NT2/D1 (cell line): ENCODE data around the gene CCNJL.
A peak's percentile ranks its signal among the peaks of the same experiment; 100 is the strongest.

ENCODE experiments used
- DNase-seq: peaks from one replicate; pipeline ENCODE4 v3.0.0-alpha.2; 2011; ENCODE audit warnings: low read depth, low spot score
- H3K27me3 ChIP-seq: 2 replicates; pipeline ENCODE4 v1.6.0; 2011; ENCODE audit warnings: mild to moderate bottlenecking; ENCODE audit not compliant: insufficient read length, insufficient read depth
- H3K36me3 ChIP-seq: 2 replicates; pipeline ENCODE4 v1.6.1; 2011; ENCODE audit warnings: mild to moderate bottlenecking, low read length, mixed read lengths; ENCODE audit not compliant: insufficient read depth, insufficient read length
- H3K4me1 ChIP-seq: 2 replicates; pipeline ENCODE4 v1.5.1; 2011; ENCODE audit not compliant: insufficient read depth, insufficient read length
- H3K4me3 ChIP-seq: 2 replicates; pipeline ENCODE4 v1.5.1; 2011; ENCODE audit warnings: low read depth; ENCODE audit not compliant: insufficient read length
- H3K9ac ChIP-seq: 2 replicates; pipeline ENCODE4 v1.6.0; 2011; ENCODE audit warnings: low read depth; ENCODE audit not compliant: insufficient read length
- H3K9me3 ChIP-seq: 2 replicates; pipeline ENCODE4 v1.5.1; 2011; ENCODE audit warnings: mild to moderate bottlenecking, low read length; ENCODE audit not compliant: insufficient read depth
- SUZ12 ChIP-seq: IDR thresholded peaks from 2 replicates; pipeline ENCODE4 v1.6.1; 2011; ENCODE audit not compliant: insufficient read length, insufficient read depth; ENCODE audit errors: extremely low read depth
- YY1 ChIP-seq: IDR thresholded peaks from 2 replicates; pipeline ENCODE4 v1.6.1; 2011; ENCODE audit not compliant: insufficient read length, insufficient read depth
- ZNF274 ChIP-seq: IDR thresholded peaks from 2 replicates; pipeline ENCODE4 v1.6.1; 2011; ENCODE audit warnings: mild to moderate bottlenecking, low read depth, low read length

CCNJL gene

DNA sequence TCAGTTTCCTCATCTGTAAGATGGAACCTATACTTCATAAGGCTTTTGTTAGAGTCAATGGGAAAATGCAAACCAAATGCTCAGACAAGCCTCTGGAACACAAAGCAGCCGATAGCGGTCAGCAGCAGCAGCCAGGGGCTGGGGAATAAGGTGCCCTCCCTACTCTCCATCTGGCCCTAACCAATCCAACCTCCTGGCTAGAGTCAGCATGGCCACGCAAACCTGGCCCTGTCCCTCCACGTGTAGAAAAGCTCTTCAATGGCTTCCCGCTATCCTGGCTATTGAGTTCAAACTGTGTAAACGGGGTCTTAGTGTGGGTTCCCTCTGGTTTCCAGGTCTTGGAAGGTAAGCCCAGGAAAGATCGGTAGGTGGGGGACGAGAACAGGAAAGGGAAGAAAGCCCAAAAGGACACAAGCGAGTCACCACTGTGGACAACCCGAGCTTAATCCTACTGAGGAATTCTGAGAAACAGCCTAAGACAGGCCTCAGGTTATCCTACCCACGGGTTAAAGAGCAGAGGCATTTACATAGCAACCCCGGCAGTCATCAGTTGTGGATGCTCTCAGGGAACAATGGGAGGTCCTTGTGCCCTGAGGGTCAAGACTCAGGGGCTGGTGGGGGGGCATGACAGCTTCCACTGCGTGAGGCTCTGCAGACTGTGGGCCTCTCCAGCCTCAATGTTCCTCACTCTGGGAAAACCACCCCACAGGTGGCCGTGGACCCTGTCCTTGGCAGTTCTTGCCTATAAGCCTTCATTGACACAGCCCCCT, 52.2 kb downstream of the CCNJL start:
- Histone ChIP-seq H3K9me3 (no peaks in the 10 kb centered on the region), H3K4me1 (peaks cover 24% of the 10 kb centered on the region), H3K27me3 (no peaks in the 10 kb centered on the region), H3K4me3 (no peak overlapping the region), H3K36me3 (peaks cover 16% of the 10 kb centered on the region), H3K9ac (no peak overlapping the region)
- TF ChIP-seq ZNF274 (no peak), SUZ12 (no peak), YY1 (no peak)
- no peak for DNase-seq

DNA sequence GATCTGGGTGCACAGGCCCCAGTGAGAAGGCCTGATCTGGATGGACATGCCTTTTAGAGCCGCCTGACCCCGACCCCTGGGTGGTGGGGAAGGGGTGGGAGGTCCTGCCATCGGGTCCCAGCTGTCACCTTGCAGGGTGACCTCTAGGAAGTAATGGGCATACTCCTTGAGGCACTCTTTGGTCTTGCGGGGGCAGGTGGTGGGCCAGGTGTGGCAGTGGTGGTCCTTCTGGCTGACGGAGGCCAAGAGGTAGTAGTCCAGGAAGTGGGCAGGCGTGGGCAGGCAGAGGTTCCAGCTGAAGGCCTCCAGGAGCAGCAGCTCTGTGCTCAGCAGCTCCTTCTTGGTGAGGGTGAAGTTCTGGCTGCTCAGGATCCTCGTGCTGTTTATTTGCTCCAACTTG, 53.0 kb downstream of the CCNJL start:
- no peak for DNase-seq
- H3K9ac ChIP-seq, result peak overlapping the region; percentile 1
- H3K9me3 ChIP-seq, result no peaks in the 10 kb centered on the region
- H3K36me3 ChIP-seq, result peaks cover 20% of the 10 kb centered on the region
- no peaks in the 10 kb centered on the region for H3K27me3 ChIP-seq
- no peak for TF ChIP-seq YY1
- TF ChIP-seq ZNF274, result no peak
- no peak for TF ChIP-seq SUZ12
- peaks cover 24% of the 10 kb centered on the region for H3K4me1 ChIP-seq
- no peak overlapping the region for H3K4me3 ChIP-seq

DNA sequence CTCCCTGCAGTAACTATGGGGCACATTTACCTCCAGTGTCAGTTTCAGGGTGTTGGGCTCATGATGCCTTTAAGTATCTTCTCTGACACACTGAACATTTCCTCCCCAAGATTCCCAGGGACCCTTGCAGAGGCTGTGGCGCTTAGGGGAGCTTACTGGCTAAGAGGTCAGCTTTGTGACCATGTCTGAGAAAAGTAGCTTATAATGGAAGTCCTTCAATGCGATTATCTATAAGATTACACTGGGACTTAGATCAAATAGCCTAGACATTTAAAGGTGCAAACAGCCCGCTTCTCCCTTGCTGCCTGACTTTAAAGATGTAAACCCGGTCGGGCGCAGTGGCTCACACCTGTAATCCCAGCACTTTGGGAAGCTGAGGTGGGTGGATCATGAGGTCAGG, 57.7 kb downstream of the CCNJL start:
- Histone ChIP-seq H3K4me3 (no peak overlapping the region), H3K9ac (no peak overlapping the region), H3K4me1 (peaks cover 7% of the 10 kb centered on the region), H3K9me3 (no peaks in the 10 kb centered on the region), H3K27me3 (no peaks in the 10 kb centered on the region), H3K36me3 (peaks cover 41% of the 10 kb centered on the region)
- DNase-seq, result no peak
- TF ChIP-seq YY1 (no peak), ZNF274 (no peak), SUZ12 (no peak)

DNA sequence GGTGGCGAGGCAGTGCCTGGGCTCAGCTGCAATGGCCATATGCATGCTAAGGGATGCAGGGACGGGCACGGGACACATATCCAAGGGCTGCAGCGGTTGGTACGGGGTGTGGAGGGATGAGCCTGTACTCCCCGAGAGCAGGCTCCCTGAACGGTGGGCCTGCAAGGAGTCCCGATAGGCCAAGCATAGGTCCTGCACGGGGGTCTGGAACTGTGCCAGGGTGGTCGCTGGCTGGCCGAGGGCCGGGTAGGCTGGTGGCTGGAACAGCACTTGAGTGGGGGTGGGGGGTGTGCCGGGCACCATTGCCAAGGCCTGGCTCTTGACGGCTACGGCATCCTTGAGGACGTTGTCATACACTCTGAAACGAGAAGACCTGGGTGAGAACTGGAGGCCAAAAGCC, 58.9 kb downstream of the CCNJL start:
- no peak for DNase-seq
- Histone ChIP-seq H3K9me3 (no peaks in the 10 kb centered on the region), H3K9ac (no peak overlapping the region), H3K36me3 (peaks cover 33% of the 10 kb centered on the region), H3K27me3 (no peaks in the 10 kb centered on the region), H3K4me1 (peaks cover 1% of the 10 kb centered on the region), H3K4me3 (no peak overlapping the region)
- TF ChIP-seq ZNF274 (no peak), YY1 (no peak), SUZ12 (no peak)

DNA sequence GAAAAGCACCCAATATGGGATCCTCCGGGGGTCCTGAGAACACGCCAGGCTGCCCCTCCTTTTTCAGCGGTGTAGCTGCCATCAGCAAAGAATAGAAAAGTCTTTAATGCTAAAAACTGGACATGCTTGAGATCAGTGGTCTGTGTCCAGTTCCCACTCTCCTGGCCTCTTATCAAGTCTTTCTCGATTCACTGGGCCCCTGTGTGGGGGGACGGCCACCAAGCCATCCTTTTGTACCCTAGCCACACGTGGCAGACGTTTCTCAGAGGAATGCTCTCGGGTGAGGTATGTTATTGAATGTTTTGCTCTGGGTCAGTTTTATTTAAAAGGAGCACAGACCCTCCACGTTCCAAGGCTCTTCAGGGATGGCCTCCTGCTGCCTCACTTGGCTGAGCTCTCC, 59.4 kb downstream of the CCNJL start:
- Histone ChIP-seq H3K36me3 (peaks cover 28% of the 10 kb centered on the region), H3K27me3 (no peaks in the 10 kb centered on the region), H3K4me3 (no peak overlapping the region), H3K9me3 (no peaks in the 10 kb centered on the region), H3K4me1 (peaks cover 1% of the 10 kb centered on the region), H3K9ac (no peak overlapping the region)
- DNase-seq, result no peak
- TF ChIP-seq ZNF274, result no peak
- no peak for TF ChIP-seq SUZ12
- TF ChIP-seq YY1, result no peak

DNA sequence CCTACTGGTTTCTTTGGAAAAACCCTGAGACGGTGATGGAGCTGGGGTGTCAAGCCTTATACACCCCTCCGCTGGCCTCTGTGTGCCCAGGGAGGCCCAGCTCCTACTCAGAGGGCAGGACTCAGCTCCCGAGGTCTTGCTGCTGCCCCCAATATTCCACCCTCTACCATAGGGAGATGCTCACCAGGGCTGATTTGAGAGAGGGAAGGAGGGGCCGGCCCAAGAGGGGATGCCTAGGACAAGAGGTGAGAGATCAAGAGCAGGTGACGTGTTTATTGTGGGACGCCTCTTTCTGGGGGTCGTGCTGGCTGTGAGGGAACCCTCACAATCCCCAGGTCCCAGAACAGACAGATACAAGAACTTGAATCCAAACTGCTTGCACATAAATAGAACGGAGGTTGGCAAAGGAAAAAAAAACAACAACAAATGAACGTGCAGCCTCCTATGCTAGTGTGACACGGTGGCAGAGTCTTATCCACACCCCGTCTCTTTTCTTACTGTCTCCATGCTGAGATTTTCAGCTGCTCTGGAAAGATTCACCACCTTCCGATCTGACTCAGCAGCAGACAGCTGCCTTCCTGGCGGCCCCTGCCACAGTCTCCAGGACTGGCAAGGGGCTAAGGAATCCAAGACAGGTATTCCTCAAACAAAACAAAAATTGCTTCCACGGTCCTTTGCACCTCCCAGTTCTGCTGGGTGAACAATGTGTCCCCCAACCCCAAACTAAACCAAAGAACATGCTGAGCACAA, 60.8 kb downstream of the CCNJL start:
- H3K36me3 ChIP-seq, result peaks cover 28% of the 10 kb centered on the region
- no peak for TF ChIP-seq YY1
- DNase-seq, result no peak

DNA sequence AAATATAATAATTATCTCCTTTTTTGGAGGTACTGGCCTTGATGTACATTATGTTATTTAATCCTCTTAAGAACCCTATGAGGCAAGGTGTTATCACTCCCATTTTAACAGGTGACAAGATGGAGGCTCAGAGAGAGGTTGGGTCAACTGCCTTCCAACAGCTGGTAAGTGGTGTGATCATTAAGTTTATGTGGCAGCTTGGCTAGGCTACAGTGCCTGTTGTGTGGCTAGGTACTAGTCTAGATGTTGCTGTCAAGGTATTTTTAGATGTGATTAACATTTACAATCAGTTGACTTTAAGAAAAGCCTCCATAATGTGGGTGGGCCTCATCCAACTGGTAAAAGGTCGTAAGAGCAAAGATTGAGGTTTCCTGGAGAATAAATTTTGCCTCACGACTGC, 61.5 kb downstream of the CCNJL start:
- TF ChIP-seq YY1, result no peak
- TF ChIP-seq SUZ12, result no peak
- TF ChIP-seq ZNF274, result no peak
- Histone ChIP-seq H3K27me3 (no peaks in the 10 kb centered on the region), H3K9ac (no peak overlapping the region), H3K9me3 (no peaks in the 10 kb centered on the region), H3K4me3 (no peak overlapping the region), H3K36me3 (peaks cover 28% of the 10 kb centered on the region), H3K4me1 (peaks cover 1% of the 10 kb centered on the region)
- DNase-seq, result no peak

More for the DNA sequence above, 60.8 kb downstream of the CCNJL start:
- Histone ChIP-seq H3K4me3 (no peak overlapping the region), H3K9me3 (no peaks in the 10 kb centered on the region), H3K9ac (no peak overlapping the region), H3K27me3 (no peaks in the 10 kb centered on the region), H3K4me1 (peaks cover 1% of the 10 kb centered on the region)
